Skin of body (tissue), 2 donors: ENCODE data around the gene SLC38A10. TPM values are rescaled to one million over a fixed set of nuclear protein-coding genes. Genes with fewer than 3 reads are reported as not detected.

Experiments
- DNase-seq: peaks from one replicate; lab custom pipeline; 2025; lab: John Stamatoyannopoulos, UW
- total RNA-seq: library from RNA; depleted of rRNA; stranded (reverse); fragments of >200 nt; gene quantifications from one replicate; pipeline ENCODE4 v1.2.3, GENCODE V29; 2014

The SLC38A10 gene
- total RNA-seq, 1 donor from 2014 or later: 29.2 TPM

DNA sequence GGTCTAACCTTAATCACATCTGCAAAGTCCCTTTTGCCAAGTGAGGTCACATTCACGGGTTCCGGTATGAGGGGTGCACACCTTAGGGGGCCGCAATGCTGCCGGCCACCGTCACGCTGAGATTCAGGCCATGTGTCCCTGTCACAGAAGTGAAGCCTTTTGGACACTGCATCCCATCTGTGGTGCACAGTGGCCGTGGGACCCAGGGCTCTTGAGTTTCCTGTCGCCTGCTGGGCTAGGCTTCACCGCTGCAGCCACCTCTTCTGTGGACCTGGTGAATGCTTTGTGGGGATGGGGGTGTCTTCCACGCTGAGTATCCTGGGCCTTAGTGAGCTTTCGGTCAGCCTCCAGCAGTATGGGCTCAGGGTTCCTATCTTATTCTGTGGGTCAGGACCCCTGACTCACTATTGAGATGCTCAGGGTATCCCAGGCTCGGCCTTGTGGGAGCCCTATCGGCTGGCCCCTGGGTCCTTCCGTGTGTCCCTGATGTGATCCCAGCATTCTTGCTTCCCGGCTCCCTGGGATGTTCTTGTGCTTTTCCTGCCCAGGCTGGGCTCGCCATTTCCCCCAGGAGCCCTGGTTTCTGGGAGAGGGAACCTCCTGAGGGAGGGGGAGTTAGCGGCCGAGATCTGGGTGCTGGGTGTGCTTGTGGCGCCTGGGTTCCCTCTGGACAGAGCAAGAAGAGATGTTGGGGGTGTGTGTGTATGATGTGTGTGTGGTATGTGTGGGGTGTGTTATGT, 4.9 kb upstream of the SLC38A10 start:
- no peak for DNase-seq

- DNase-seq: no peak
These were observed 4.1 kb upstream of the SLC38A10 start for GRCh38 chr17:81298991-81299738.

GRCh38 chr17:81298325-81298990, 3.4 kb upstream of the SLC38A10 start:
- DNase-seq: no peak

GRCh38 chr17:81295676-81296381, 722 bp upstream of the SLC38A10 start:
- no peak for DNase-seq

DNA sequence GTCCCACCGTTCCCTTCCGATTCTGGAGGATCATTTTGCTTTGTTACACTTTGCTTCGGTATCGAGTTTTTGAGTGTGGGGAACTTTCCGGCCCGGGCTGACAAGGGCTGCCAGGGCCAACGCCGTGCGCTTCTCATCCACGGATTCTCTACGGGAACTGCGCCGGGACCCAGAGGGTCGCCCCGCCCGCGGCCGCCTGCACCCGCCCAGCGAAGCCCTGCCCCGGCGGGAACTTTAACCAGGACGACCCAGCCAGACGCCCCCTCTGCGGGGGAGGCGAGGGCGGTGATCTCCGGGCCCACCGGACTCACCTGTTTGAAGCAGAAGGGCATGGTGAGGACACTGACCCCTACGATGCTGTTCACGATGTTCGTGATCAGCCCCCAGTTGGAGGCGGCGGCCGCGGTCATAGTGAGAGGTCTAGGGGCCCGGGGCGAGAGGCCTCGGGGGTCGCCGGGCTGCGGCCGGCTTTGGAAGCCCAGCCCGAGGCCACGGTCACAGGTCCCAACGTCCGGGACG, 536 bp downstream of the SLC38A10 start:
- DNase-seq: no peak

DNA sequence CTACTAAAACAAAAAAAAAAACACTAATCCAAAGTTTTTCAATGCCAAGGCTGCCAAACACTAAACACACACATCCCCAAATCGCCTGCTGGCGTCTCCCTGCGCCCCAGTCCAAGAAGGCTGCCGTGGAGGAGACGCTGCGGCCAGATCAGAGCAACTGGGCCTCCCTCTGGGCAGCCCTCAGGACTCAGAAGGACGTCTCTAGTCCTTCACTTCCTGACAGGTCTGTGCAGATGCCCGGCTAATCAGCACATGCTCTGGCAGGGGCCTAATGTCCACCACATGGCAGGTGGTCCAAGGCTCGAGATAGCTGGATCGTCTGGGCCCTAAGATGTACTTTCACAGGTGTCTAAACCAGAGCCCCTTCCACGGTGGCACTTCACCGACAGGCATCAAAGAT, 2.7 kb downstream of the SLC38A10 start:
- no peak for DNase-seq

GRCh38 chr17:81291662-81292061, 3.4 kb downstream of the SLC38A10 start:
- DNase-seq: no peak

GRCh38 chr17:81290230-81290629, 4.9 kb downstream of the SLC38A10 start:
- DNase-seq: peak; percentile 1

- DNase-seq: no peak
These were observed 5.5 kb downstream of the SLC38A10 start for GRCh38 chr17:81289627-81290026.

- no peak for DNase-seq
These were observed 6.4 kb downstream of the SLC38A10 start for GRCh38 chr17:81288715-81289114.

GRCh38 chr17:81287741-81288430, 7.2 kb downstream of the SLC38A10 start:
- no peak for DNase-seq

GRCh38 chr17:81287152-81287551, 8.0 kb downstream of the SLC38A10 start:
- DNase-seq: no peak

DNA sequence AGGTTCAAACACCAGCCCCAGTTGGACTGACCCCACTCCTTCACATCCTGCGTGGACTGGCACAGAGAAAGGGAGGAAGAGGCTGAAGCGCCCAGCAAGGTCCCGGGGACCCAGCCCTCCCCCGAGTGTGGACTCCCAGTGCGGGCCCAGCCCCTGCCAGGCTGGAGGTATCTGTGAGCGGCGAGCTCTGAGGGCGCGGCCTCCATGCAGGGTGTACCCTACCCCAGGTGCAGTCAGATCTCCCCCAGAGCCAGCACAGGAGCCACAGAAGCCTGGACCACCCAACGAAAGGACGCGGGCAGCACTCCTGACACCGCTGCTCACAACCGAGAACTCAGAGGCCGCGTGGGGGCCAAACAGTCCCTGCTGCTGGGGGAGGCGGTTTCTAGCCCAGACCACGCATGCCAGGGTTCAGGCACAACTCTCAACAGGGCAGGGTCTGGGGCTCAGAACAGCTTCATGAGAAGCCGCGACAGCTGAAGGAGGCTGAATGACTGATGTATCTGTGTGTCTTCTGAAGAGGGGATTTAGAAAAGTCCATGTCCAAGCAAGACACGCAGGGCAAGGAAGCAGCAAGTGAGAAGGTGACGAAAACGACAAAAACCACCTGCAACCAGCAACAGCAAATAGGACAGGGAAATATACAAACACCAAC, 8.5 kb downstream of the SLC38A10 start:
- no peak for DNase-seq

GRCh38 chr17:81285894-81286293, 9.2 kb downstream of the SLC38A10 start:
- no peak for DNase-seq

- peak; percentile 55 for DNase-seq
These were observed 9.8 kb downstream of the SLC38A10 start for GRCh38 chr17:81285179-81285878.

DNA sequence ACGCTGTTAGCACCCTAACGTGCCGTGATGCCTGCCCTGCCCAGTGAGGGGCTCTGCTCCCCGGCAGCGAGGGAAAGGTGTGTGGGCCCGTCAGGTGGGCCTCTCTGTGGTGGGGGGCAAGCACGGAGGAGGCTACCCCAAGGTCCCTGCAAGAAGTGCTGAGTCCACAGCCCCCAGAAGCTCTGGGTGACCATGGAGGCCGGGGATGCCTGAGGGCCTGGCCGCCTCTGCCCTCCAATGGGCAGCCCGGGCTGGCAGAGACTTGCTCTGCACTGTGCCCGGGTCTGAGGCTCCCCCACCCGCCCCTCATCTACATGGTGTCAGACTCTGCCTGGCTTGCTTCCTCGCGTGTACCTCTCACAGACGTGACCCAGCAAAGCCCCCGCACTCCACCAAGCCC, 12.2 kb downstream of the SLC38A10 start:
- DNase-seq: no peak

GRCh38 chr17:81282141-81282540, 13.0 kb downstream of the SLC38A10 start:
- DNase-seq: no peak

DNA sequence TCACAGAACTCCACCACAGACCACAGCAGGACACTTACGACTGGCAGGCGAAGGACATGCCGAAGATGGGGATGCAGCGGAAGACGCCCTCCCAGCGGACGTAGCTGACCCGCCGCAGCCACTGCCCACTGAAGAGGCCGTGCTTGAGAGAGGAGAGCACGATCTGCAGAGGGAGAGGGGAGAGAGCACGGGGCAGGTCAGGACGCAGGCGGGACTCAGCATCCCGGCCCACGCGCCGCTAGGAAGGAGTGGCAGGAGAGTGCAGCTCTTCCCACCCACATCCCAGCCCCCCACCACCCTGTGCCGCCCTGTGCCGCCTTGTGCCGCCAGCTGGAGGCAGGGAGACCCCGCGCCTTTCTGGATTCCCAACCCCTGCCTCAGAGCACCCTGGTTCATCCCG, 14.5 kb downstream of the SLC38A10 start:
- DNase-seq: no peak
